Subcutaneous abdominal adipose tissue (tissue), 5 donors: ENCODE results near the gene ZSCAN25.
A peak's percentile ranks its signal among the peaks of the same experiment; 100 is the strongest.

Experiments
- H3K27ac ChIP-seq: one replicate; pipeline ENCODE4 v1.7.0; 2013; ENCODE audit warnings: low read depth, mild to moderate bottlenecking, inconsistent platforms, low read length, moderate library complexity
- H3K27me3 ChIP-seq, 5 donors: one replicate each; pipeline ENCODE4 v1.7.0; 2013; ENCODE audit warnings: low read length in 5 of 5, inconsistent platforms in 1 of 5; ENCODE audit not compliant: control insufficient read depth in 5 of 5, insufficient read depth in 4 of 5
- H3K36me3 ChIP-seq, 5 donors: one replicate each; pipeline ENCODE4 v1.7.0; 2013; ENCODE audit warnings: low read length in 5 of 5; ENCODE audit not compliant: control insufficient read depth in 5 of 5, insufficient read depth in 5 of 5
- H3K4me1 ChIP-seq, 5 donors: one replicate each; pipeline ENCODE4 v1.7.0; 2013; ENCODE audit warnings: low read length in 5 of 5, mild to moderate bottlenecking in 3 of 5, moderate library complexity in 1 of 5; ENCODE audit not compliant: control insufficient read depth in 5 of 5, insufficient read depth in 5 of 5
- H3K4me3 ChIP-seq, 5 donors: one replicate each; pipeline ENCODE4 v1.7.0; 2013; ENCODE audit warnings: low read length in 5 of 5, low read depth in 1 of 5
- H3K9ac ChIP-seq, 5 donors: one replicate each; pipeline ENCODE4 v1.7.0; 2013; ENCODE audit warnings: low read length in 5 of 5, mild to moderate bottlenecking in 4 of 5, moderate library complexity in 3 of 5
- H3K9me3 ChIP-seq, 5 donors: one replicate each; pipeline ENCODE4 v1.7.0; 2013; ENCODE audit warnings: low read length in 5 of 5; ENCODE audit not compliant: control insufficient read depth in 5 of 5
- donor health status: healthy.
- donor health status: healthy.
- donor health status: healthy.
- donor health status: healthy.
- donor health status: healthy.

Gene ZSCAN25

GRCh38 chr7:99617192-99617781, 541 bp downstream of the ZSCAN25 start:
- Histone ChIP-seq H3K4me3 (peak overlapping the region; percentile 69 to 99 (median 99)), H3K4me1 (peaks cover 0 to 21% (median 15%) of the 10 kb centered on the region in 5 donors), H3K9me3 (no peaks in the 10 kb centered on the region), H3K27ac (peak overlapping the region; percentile 71), H3K9ac (peak overlapping the region; percentile 91 to 99 (median 98)), H3K36me3 (peaks cover 11 to 38% (median 37%) of the 10 kb centered on the region in 5 donors), H3K27me3 (no peaks in the 10 kb centered on the region)

GRCh38 chr7:99618726-99619125, 2.0 kb downstream of the ZSCAN25 start:
- no peak overlapping the region for H3K27ac ChIP-seq
- H3K9ac ChIP-seq, result peak overlapping the region in 1 of 5 donors; percentile 13
- H3K27me3 ChIP-seq, result no peaks in the 10 kb centered on the region
- peaks cover 11 to 52% (median 51%) of the 10 kb centered on the region in 5 donors for H3K36me3 ChIP-seq
- H3K9me3 ChIP-seq, result no peaks in the 10 kb centered on the region
- H3K4me1 ChIP-seq, result peaks cover 0 to 21% (median 21%) of the 10 kb centered on the region in 5 donors
- no peak overlapping the region for H3K4me3 ChIP-seq

- Histone ChIP-seq H3K9ac (no peak overlapping the region), H3K27me3 (no peaks in the 10 kb centered on the region), H3K36me3 (peaks cover 11 to 62% (median 61%) of the 10 kb centered on the region in 5 donors), H3K9me3 (no peaks in the 10 kb centered on the region), H3K4me3 (no peak overlapping the region), H3K27ac (no peak overlapping the region), H3K4me1 (peaks cover 0 to 21% (median 21%) of the 10 kb centered on the region in 5 donors)
Measured at GRCh38 chr7:99619571-99620130, 2.9 kb downstream of the ZSCAN25 start.

GRCh38 chr7:99621271-99621670, 4.5 kb downstream of the ZSCAN25 start:
- Histone ChIP-seq H3K27me3 (no peaks in the 10 kb centered on the region), H3K27ac (no peak overlapping the region), H3K36me3 (peaks cover 11 to 78% (median 77%) of the 10 kb centered on the region in 5 donors), H3K4me1 (peaks cover 0 to 19% (median 17%) of the 10 kb centered on the region in 5 donors), H3K9ac (no peak overlapping the region), H3K4me3 (no peak overlapping the region), H3K9me3 (no peaks in the 10 kb centered on the region)

- H3K9me3 ChIP-seq, result no peaks in the 10 kb centered on the region
- no peak overlapping the region for H3K9ac ChIP-seq
- no peaks in the 10 kb centered on the region for H3K27me3 ChIP-seq
- no peak overlapping the region for H3K27ac ChIP-seq
- no peak overlapping the region for H3K4me3 ChIP-seq
- H3K4me1 ChIP-seq, result peaks cover 0 to 10% (median 6%) of the 10 kb centered on the region in 5 donors
- H3K36me3 ChIP-seq, result peaks cover 24 to 91% (median 90%) of the 10 kb centered on the region in 5 donors
Measured at GRCh38 chr7:99622596-99622995, 5.8 kb downstream of the ZSCAN25 start.

- no peaks in the 10 kb centered on the region for H3K27me3 ChIP-seq
- no peak overlapping the region for H3K4me3 ChIP-seq
- peak overlapping the region in 2 of 5 donors; percentile 31 to 39 for H3K9ac ChIP-seq
- no peak overlapping the region for H3K27ac ChIP-seq
- peaks cover 0 to 6% (median 0%) of the 10 kb centered on the region in 5 donors for H3K4me1 ChIP-seq
- H3K36me3 ChIP-seq, result peaks cover 25 to 97% (median 94%) of the 10 kb centered on the region in 5 donors
- H3K9me3 ChIP-seq, result no peaks in the 10 kb centered on the region
Measured at GRCh38 chr7:99623091-99623693, 6.4 kb downstream of the ZSCAN25 start.

GRCh38 chr7:99623702-99624447, 7.1 kb downstream of the ZSCAN25 start:
- Histone ChIP-seq H3K4me3 (no peak overlapping the region), H3K36me3 (peaks cover 25 to 100% (median 96%) of the 10 kb centered on the region in 5 donors), H3K9ac (peak overlapping the region in 1 of 5 donors; percentile 31)

GRCh38 chr7:99624484-99624883, 7.7 kb downstream of the ZSCAN25 start:
- H3K4me1 ChIP-seq, result peaks cover 0 to 6% (median 0%) of the 10 kb centered on the region in 5 donors
- H3K9ac ChIP-seq, result no peak overlapping the region
- H3K27me3 ChIP-seq, result no peaks in the 10 kb centered on the region
- H3K27ac ChIP-seq, result no peak overlapping the region
- peaks cover 20 to 100% (median 99%) of the 10 kb centered on the region in 5 donors for H3K36me3 ChIP-seq
- no peaks in the 10 kb centered on the region for H3K9me3 ChIP-seq
- no peak overlapping the region for H3K4me3 ChIP-seq

More at GRCh38 chr7:99623702-99624447, 7.1 kb downstream of the ZSCAN25 start:
- H3K27me3 ChIP-seq, result no peaks in the 10 kb centered on the region
- no peaks in the 10 kb centered on the region for H3K9me3 ChIP-seq
- H3K4me1 ChIP-seq, result peaks cover 0 to 6% (median 0%) of the 10 kb centered on the region in 5 donors
- no peak overlapping the region for H3K27ac ChIP-seq

GRCh38 chr7:99625321-99625720, 8.6 kb downstream of the ZSCAN25 start:
- H3K9me3 ChIP-seq, result no peaks in the 10 kb centered on the region
- no peak overlapping the region for H3K4me3 ChIP-seq
- H3K9ac ChIP-seq, result no peak overlapping the region
- H3K36me3 ChIP-seq, result peaks cover 20 to 100% (median 99%) of the 10 kb centered on the region in 5 donors
- peaks cover 0 to 6% (median 0%) of the 10 kb centered on the region in 5 donors for H3K4me1 ChIP-seq
- H3K27me3 ChIP-seq, result no peaks in the 10 kb centered on the region
- H3K27ac ChIP-seq, result no peak overlapping the region
